ENCODE results near the gene PTPN14.

DNA sequence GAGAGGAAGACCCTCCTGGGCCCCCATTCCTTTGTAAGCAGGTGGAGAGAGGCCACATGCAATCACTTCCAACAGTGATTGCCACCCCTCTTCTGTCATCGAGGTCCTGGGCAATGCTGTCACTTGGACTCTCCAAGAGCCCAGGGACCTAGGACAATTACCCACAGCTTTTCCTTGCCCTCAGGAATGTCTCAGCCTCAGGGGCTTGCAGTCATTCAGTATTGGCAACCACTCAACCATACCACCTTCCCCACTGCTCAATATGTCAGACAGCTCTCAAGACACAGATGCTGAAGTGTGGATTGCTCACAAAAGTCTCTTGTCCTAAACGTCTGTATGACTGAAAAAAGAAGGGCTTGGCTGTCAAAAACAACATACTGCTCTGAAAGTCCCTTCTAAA is 87.8 kb downstream of the PTPN14 start:
- no peak for TF ChIP-seq POLR2A (IDR thresholded peaks at IDR 0.05)
- TF ChIP-seq, protein P1, sequence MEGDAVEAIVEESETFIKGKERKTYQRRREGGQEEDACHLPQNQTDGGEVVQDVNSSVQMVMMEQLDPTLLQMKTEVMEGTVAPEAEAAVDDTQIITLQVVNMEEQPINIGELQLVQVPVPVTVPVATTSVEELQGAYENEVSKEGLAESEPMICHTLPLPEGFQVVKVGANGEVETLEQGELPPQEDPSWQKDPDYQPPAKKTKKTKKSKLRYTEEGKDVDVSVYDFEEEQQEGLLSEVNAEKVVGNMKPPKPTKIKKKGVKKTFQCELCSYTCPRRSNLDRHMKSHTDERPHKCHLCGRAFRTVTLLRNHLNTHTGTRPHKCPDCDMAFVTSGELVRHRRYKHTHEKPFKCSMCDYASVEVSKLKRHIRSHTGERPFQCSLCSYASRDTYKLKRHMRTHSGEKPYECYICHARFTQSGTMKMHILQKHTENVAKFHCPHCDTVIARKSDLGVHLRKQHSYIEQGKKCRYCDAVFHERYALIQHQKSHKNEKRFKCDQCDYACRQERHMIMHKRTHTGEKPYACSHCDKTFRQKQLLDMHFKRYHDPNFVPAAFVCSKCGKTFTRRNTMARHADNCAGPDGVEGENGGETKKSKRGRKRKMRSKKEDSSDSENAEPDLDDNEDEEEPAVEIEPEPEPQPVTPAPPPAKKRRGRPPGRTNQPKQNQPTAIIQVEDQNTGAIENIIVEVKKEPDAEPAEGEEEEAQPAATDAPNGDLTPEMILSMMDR (IDR thresholded peaks at IDR 0.05) = no peak

All from upper lobe of left lung (tissue), 4 donors.